AG10803 (cell line): Measurements from ENCODE around the gene RPLP2.

Source experiments
- DNase-seq: peaks from one replicate; pipeline ENCODE4 v3.0.0; 2010; ENCODE audit warnings: low read depth
- H3K4me3 ChIP-seq: 2 replicates; pipeline ENCODE4 v1.5.1; 2011; ENCODE audit warnings: mild to moderate bottlenecking, low read length, control low read depth
- CTCF ChIP-seq: conservative IDR thresholded peaks from 2 replicates; pipeline ENCODE4 v1.5.1; 2011; ENCODE audit warnings: mild to moderate bottlenecking, low read length, control low read depth, inconsistent platforms

RPLP2 gene

GRCh38 chr11:773830-774229 lies 35.9 kb upstream of the RPLP2 start:
- TF ChIP-seq CTCF, result no peak
- no peak for DNase-seq
- no peak overlapping the region for H3K4me3 ChIP-seq

GRCh38 chr11:774873-775592 lies 34.7 kb upstream of the RPLP2 start:
- no peak for TF ChIP-seq CTCF
- DNase-seq, result peak; percentile 22

GRCh38 chr11:776263-776560 lies 33.6 kb upstream of the RPLP2 start:
- no peak for DNase-seq
- peak overlapping the region; percentile 82 for H3K4me3 ChIP-seq
- no peak for TF ChIP-seq CTCF

More at GRCh38 chr11:774873-775592, 34.7 kb upstream of the RPLP2 start:
- peak overlapping the region; percentile 82 for H3K4me3 ChIP-seq

GRCh38 chr11:776561-777287 lies 33.0 kb upstream of the RPLP2 start:
- peak overlapping the region; percentile 82 for H3K4me3 ChIP-seq
- TF ChIP-seq CTCF, result no peak
- DNase-seq, result no peak

GRCh38 chr11:777288-778255 lies 32.2 kb upstream of the RPLP2 start, which contains the start of gene GATD1:
TSS of gene GATD1 (minus strand) at chr11:777487. CDS start at chr11:777462, 25 bp downstream.
- peak; percentile 78 for DNase-seq
- H3K4me3 ChIP-seq, result peak within 1 kb of the TSS; percentile 82
- TF ChIP-seq CTCF, result no peak

- no peak for TF ChIP-seq CTCF
- no peak for DNase-seq
- no peak overlapping the region for H3K4me3 ChIP-seq
These were observed 30.5 kb upstream of the RPLP2 start for GRCh38 chr11:778976-779954.
